A172 (cell line): ENCODE results near the gene MOB3B. TPM values are rescaled to one million over a fixed set of nuclear protein-coding genes. Genes with fewer than 3 reads are reported as not detected.

ENCODE experiments used
- DNase-seq: peaks from one replicate; pipeline ENCODE4 v3.0.0-alpha.2; 2015; ENCODE audit warnings: low spot score
- total RNA-seq: library from RNA; depleted of rRNA; stranded (reverse); fragments of >200 nt; shearing (Covaris generic); gene quantifications from 2 replicates; pipeline ENCODE4 v1.2.3, GENCODE V29; 2014

The MOB3B gene
- total RNA-seq, 1 experiment from 2014 or later, result 0.02 TPM

- DNase-seq, result no peak
Observed at GRCh38 chr9:27339661-27340284, 189.8 kb downstream of the MOB3B start.

- no peak for DNase-seq
Observed at GRCh38 chr9:27338527-27338903, 191.1 kb downstream of the MOB3B start.

- no peak for DNase-seq
Observed at GRCh38 chr9:27337833-27338526, 191.6 kb downstream of the MOB3B start.

GRCh38 chr9:27337236-27337635, 192.4 kb downstream of the MOB3B start:
- DNase-seq, result no peak

GRCh38 chr9:27336829-27337228, 192.8 kb downstream of the MOB3B start:
- no peak for DNase-seq

GRCh38 chr9:27336126-27336525, 193.5 kb downstream of the MOB3B start:
- no peak for DNase-seq

GRCh38 chr9:27335075-27335474, 194.5 kb downstream of the MOB3B start:
- DNase-seq, result no peak

- DNase-seq, result peak; percentile 68
Observed at GRCh38 chr9:27333241-27334052, 196.2 kb downstream of the MOB3B start.

GRCh38 chr9:27331393-27331792, 198.2 kb downstream of the MOB3B start:
- DNase-seq, result no peak

- DNase-seq, result no peak
Observed at GRCh38 chr9:27329291-27329690, 200.3 kb downstream of the MOB3B start.

- DNase-seq, result no peak
Observed at GRCh38 chr9:27328483-27328882, 201.1 kb downstream of the MOB3B start.

GRCh38 chr9:27311184-27311583, 218.4 kb downstream of the MOB3B start:
- no peak for DNase-seq

- no peak for DNase-seq
Observed at GRCh38 chr9:27310582-27310981, 219.0 kb downstream of the MOB3B start.

GRCh38 chr9:27308691-27309390, 220.8 kb downstream of the MOB3B start:
- no peak for DNase-seq

GRCh38 chr9:27304521-27304920, 225.1 kb downstream of the MOB3B start:
- DNase-seq, result no peak

GRCh38 chr9:27303219-27303618, 226.4 kb downstream of the MOB3B start:
- peak; percentile 75 for DNase-seq

GRCh38 chr9:27297050-27297449, 232.6 kb downstream of the MOB3B start, which contains the start of gene EQTN:
Gene EQTN, minus strand, starts transcription at chr9:27297150. Its CDS starts 95 bp downstream, at chr9:27297055.
- no peak for DNase-seq

GRCh38 chr9:27293996-27294395, 235.6 kb downstream of the MOB3B start:
- no peak for DNase-seq

- DNase-seq, result no peak
Observed at GRCh38 chr9:27292659-27293405, 236.8 kb downstream of the MOB3B start.

- DNase-seq, result no peak
Observed at GRCh38 chr9:27291292-27291691, 238.3 kb downstream of the MOB3B start.

- no peak for DNase-seq
Observed at GRCh38 chr9:27282269-27282668, 247.3 kb downstream of the MOB3B start.
